ENCODE results near the gene LETMD1. TPM values are rescaled to one million over a fixed set of nuclear protein-coding genes. Genes with fewer than 3 reads are reported as not detected.

Gene LETMD1
- total and polyA plus RNA-seq, 9 of the 15 experiments (the other 6 are each of a cell fraction or from before 2014, with no cell fraction given): 58.7 to 163 (median 75.4) TPM

DNA sequence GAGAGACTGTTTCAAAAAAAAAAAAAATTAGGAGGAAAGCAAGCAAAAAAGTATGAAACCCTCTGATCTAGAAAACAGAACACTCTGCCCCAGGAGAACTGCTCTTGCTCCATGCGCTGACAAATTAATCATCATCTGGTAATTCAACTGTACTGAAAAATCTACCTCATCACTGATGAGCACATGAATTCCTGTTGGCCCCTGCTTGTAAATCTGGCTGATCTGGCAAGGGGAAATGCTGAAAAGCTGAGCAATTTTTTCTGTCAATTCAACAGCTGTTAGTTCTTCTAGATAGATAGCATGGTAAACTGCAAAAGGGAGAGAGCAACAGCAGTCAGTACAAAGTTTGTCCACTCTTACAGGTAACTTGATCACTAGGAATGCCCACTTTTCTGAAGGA, 50.5 kb downstream of the LETMD1 start:
- TF ChIP-seq CBFA2T3 (IDR thresholded peaks at IDR 0.05) (no peak), TAF9B (IDR thresholded peaks at IDR 0.05; ENCODE audit: partially characterized antibody) (no peak), ESRRA (IDR thresholded peaks at IDR 0.05; ENCODE audit: borderline replicate concordance, low read depth) (no peak), TCF7L2 (IDR thresholded peaks at IDR 0.05; ENCODE audit: low read depth, low read length) (no peak), FOXA3 (CRISPR knock-in tag; conservative IDR thresholded peaks at IDR 0.05 in 1 of 2, IDR thresholded peaks at IDR 0.05 in 1 of 2) (no peak), POLR2A (conservative IDR thresholded peaks at IDR 0.05) (no peak), MTA1 (IDR thresholded peaks at IDR 0.05; ENCODE audit: borderline replicate concordance) (no peak), ZNF324 (CRISPR knock-in tag; IDR thresholded peaks at IDR 0.05) (no peak), XRCC3 (IDR thresholded peaks at IDR 0.05) (no peak), ZNF175 (CRISPR knock-in tag; IDR thresholded peaks at IDR 0.05; ENCODE audit: low read depth) (no peak), FOS (IDR thresholded peaks at IDR 0.05; ENCODE audit: extremely low read depth, insufficient read length) (no peak), ZNF431 (CRISPR knock-in tag; IDR thresholded peaks at IDR 0.05) (no peak), MTF1 (CRISPR knock-in tag; IDR thresholded peaks at IDR 0.05; ENCODE audit: borderline replicate concordance) (no peak), EGR1 (conservative IDR thresholded peaks at IDR 0.05) (no peak), FOXO4 (CRISPR knock-in tag; IDR thresholded peaks at IDR 0.05) (no peak), ZNF551 (CRISPR knock-in tag; IDR thresholded peaks at IDR 0.05) (no peak), SAFB2 (IDR thresholded peaks at IDR 0.05; ENCODE audit: borderline replicate concordance, low read depth, low read length, severe bottlenecking) (no peak)
- TF ChIP-seq, protein P1, sequence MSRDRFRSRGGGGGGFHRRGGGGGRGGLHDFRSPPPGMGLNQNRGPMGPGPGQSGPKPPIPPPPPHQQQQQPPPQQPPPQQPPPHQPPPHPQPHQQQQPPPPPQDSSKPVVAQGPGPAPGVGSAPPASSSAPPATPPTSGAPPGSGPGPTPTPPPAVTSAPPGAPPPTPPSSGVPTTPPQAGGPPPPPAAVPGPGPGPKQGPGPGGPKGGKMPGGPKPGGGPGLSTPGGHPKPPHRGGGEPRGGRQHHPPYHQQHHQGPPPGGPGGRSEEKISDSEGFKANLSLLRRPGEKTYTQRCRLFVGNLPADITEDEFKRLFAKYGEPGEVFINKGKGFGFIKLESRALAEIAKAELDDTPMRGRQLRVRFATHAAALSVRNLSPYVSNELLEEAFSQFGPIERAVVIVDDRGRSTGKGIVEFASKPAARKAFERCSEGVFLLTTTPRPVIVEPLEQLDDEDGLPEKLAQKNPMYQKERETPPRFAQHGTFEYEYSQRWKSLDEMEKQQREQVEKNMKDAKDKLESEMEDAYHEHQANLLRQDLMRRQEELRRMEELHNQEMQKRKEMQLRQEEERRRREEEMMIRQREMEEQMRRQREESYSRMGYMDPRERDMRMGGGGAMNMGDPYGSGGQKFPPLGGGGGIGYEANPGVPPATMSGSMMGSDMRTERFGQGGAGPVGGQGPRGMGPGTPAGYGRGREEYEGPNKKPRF (IDR thresholded peaks at IDR 0.05; ENCODE audit: low read depth, low read length): no peak
- Histone ChIP-seq H3K4me3 (no peak overlapping the region), H3K9ac (ENCODE audit: insufficient read depth in 1 of 2, low read depth in 2 of 2, low read length in 2 of 2) (no peak overlapping the region), H3K9me1 (ENCODE audit: control insufficient read depth, insufficient read depth, low read length) (no peaks in the 10 kb centered on the region), H3K4me1 (replicated peaks in 1 of 2; ENCODE audit: control insufficient read depth in 2 of 2, insufficient read depth in 2 of 2, low read length in 2 of 2) (no peaks in the 10 kb centered on the region), H3K4me2 (ENCODE audit: insufficient read depth, low read length) (no peak overlapping the region), H3K9me3 (replicated peaks; ENCODE audit: control insufficient read depth, insufficient read depth, low read depth, low read length) (no peaks in the 10 kb centered on the region), H3K79me2 (ENCODE audit: control insufficient read depth, insufficient read depth, low read length) (no peaks in the 10 kb centered on the region), H3K27me3 (ENCODE audit: control insufficient read depth in 2 of 2, insufficient read depth in 2 of 2, low read length in 2 of 2) (no peaks in the 10 kb centered on the region), H4K20me1 (replicated peaks; ENCODE audit: control insufficient read depth, insufficient read depth, low read length) (no peaks in the 10 kb centered on the region), H3K36me3 (ENCODE audit: control insufficient read depth, insufficient read depth, low read length) (peaks cover 85% of the 10 kb centered on the region), H2AFZ (ENCODE audit: low read depth, low read length) (no peak overlapping the region), H3K27ac (ENCODE audit: extremely low read depth, low read depth, low read length) (no peak overlapping the region)
- ATAC-seq (no peak), DNase-seq (ENCODE audit: extremely low read depth in 1 of 4, low spot score in 3 of 4) (no peak), FAIRE-seq (no peak)
- WGBS (ENCODE audit: insufficient coverage, low coverage, missing lambda C conversion rate): 100% methylated on average over 1 of the region's 1 CpG
- BruUV-seq (replicated peaks): no TSS peak
- ChIA-PET CTCF (ENCODE audit: low intra/inter-chr PET ratio) (no interaction called here), POLR2A (interaction anchor here (1.0 kb wide), 1 partner anchor 15 kb away, joined by 3 read pairs; the partner anchor contains the start of gene CSRNP2)
- in situ Hi-C loops (cut with MboI) (no loop called here), intact Hi-C loops (cut with micrococcal nuclease) (no loop called here)

Measured in K562 (cell line).